ENCODE measurements around the gene CRTAC1.

GRCh38 chr10:98001736-98002135 lies 28.7 kb downstream of the CRTAC1 start:
- TF ChIP-seq CTCF (IDR thresholded peaks at IDR 0.05) (no peak), RELA (CRISPR knock-in tag; IDR thresholded peaks at IDR 0.05; ENCODE audit: borderline replicate concordance) (no peak), AFF4 (CRISPR knock-in tag; IDR thresholded peaks at IDR 0.05; ENCODE audit: borderline replicate concordance) (no peak), ESRRA (CRISPR knock-in tag; IDR thresholded peaks at IDR 0.05; ENCODE audit: borderline replicate concordance) (no peak), HMGXB4 (CRISPR knock-in tag; IDR thresholded peaks at IDR 0.05) (no peak), NFYB (CRISPR knock-in tag; conservative IDR thresholded peaks at IDR 0.05; ENCODE audit: low read depth) (no peak), TEAD4 (CRISPR knock-in tag; IDR thresholded peaks at IDR 0.05) (no peak), GRHL2 (CRISPR knock-in tag; IDR thresholded peaks at IDR 0.05; ENCODE audit: insufficient replicate concordance, severe bottlenecking) (no peak), ZNF138 (CRISPR knock-in tag; conservative IDR thresholded peaks at IDR 0.05) (no peak), E2F4 (CRISPR knock-in tag; IDR thresholded peaks at IDR 0.05; ENCODE audit: borderline replicate concordance, low read depth) (no peak), PRDM15 (CRISPR knock-in tag; IDR thresholded peaks at IDR 0.05) (no peak)
- TF ChIP-seq, protein P1, sequence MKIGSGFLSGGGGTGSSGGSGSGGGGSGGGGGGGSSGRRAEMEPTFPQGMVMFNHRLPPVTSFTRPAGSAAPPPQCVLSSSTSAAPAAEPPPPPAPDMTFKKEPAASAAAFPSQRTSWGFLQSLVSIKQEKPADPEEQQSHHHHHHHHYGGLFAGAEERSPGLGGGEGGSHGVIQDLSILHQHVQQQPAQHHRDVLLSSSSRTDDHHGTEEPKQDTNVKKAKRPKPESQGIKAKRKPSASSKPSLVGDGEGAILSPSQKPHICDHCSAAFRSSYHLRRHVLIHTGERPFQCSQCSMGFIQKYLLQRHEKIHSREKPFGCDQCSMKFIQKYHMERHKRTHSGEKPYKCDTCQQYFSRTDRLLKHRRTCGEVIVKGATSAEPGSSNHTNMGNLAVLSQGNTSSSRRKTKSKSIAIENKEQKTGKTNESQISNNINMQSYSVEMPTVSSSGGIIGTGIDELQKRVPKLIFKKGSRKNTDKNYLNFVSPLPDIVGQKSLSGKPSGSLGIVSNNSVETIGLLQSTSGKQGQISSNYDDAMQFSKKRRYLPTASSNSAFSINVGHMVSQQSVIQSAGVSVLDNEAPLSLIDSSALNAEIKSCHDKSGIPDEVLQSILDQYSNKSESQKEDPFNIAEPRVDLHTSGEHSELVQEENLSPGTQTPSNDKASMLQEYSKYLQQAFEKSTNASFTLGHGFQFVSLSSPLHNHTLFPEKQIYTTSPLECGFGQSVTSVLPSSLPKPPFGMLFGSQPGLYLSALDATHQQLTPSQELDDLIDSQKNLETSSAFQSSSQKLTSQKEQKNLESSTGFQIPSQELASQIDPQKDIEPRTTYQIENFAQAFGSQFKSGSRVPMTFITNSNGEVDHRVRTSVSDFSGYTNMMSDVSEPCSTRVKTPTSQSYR (CRISPR knock-in tag; IDR thresholded peaks at IDR 0.05), result no peak
- TF ChIP-seq, protein P2, sequence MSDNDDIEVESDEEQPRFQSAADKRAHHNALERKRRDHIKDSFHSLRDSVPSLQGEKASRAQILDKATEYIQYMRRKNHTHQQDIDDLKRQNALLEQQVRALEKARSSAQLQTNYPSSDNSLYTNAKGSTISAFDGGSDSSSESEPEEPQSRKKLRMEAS (CRISPR knock-in tag; IDR thresholded peaks at IDR 0.05), result no peak
- TF ChIP-seq, protein P3, sequence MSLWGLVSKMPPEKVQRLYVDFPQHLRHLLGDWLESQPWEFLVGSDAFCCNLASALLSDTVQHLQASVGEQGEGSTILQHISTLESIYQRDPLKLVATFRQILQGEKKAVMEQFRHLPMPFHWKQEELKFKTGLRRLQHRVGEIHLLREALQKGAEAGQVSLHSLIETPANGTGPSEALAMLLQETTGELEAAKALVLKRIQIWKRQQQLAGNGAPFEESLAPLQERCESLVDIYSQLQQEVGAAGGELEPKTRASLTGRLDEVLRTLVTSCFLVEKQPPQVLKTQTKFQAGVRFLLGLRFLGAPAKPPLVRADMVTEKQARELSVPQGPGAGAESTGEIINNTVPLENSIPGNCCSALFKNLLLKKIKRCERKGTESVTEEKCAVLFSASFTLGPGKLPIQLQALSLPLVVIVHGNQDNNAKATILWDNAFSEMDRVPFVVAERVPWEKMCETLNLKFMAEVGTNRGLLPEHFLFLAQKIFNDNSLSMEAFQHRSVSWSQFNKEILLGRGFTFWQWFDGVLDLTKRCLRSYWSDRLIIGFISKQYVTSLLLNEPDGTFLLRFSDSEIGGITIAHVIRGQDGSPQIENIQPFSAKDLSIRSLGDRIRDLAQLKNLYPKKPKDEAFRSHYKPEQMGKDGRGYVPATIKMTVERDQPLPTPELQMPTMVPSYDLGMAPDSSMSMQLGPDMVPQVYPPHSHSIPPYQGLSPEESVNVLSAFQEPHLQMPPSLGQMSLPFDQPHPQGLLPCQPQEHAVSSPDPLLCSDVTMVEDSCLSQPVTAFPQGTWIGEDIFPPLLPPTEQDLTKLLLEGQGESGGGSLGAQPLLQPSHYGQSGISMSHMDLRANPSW (CRISPR knock-in tag; conservative IDR thresholded peaks at IDR 0.05; ENCODE audit: low read depth), result no peak

Data from WTC11 (cell line).